K562 (cell line): ENCODE data around the gene SKIDA1. TPM values are rescaled to one million over a fixed set of nuclear protein-coding genes. Genes with fewer than 3 reads are reported as not detected.

Experiments
- CC2D1A ChIP-seq: fragments of 450-650 bp; IDR thresholded peaks from 2 replicates; pipeline ENCODE4 v1.6.1; 2017; ENCODE audit warnings: mild to moderate bottlenecking
- EWSR1 ChIP-seq: fragments of 450-650 bp; IDR thresholded peaks from 2 replicates; pipeline ENCODE4 v1.6.1; 2018; ENCODE audit warnings: borderline replicate concordance, mild to moderate bottlenecking, low read depth, moderate library complexity; ENCODE audit not compliant: partially characterized antibody
- EZH2 ChIP-seq: IDR thresholded peaks from 2 replicates; pipeline ENCODE4 v1.6.1; 2012; ENCODE audit warnings: low read depth, mild to moderate bottlenecking, inconsistent platforms, low read length, borderline replicate concordance
- HIVEP1 ChIP-seq: fragments of 250-450 bp; sonication (Bioruptor Pico); IDR thresholded peaks from 2 replicates; pipeline ENCODE4 v1.4.0; 2020; ENCODE audit warnings: mild to moderate bottlenecking
- MYC ChIP-seq, 2 experiments: fragments of 250-450 bp in 1 of 2; sonication (Bioruptor Pico) in 1 of 2; IDR thresholded peaks; 2 replicates each; pipeline versions ENCODE4 v1.5.1 to v1.6.1; 2012 to 2021; ENCODE audit warnings: low read depth in 2 of 2, borderline replicate concordance in 1 of 2, improper control_type of control experiment in 1 of 2, low read length in 1 of 2, mild to moderate bottlenecking in 1 of 2, moderate library complexity in 1 of 2
- PURB ChIP-seq: sonication (generic); formaldehyde crosslinking; IDR thresholded peaks from 2 replicates; pipeline ENCODE4 v1.9.0; 2021; ENCODE audit warnings: low read depth, mild to moderate bottlenecking, missing genetic modification reagents
- RAD51 ChIP-seq: fragments of 450-650 bp; IDR thresholded peaks from 2 replicates; pipeline ENCODE4 v1.7.1; 2016; ENCODE audit warnings: low read depth, mild to moderate bottlenecking, borderline replicate concordance
- SMAD1 ChIP-seq: fragments of 150-350 bp; IDR thresholded peaks from 2 replicates; pipeline ENCODE4 v1.6.1; 2014; ENCODE audit warnings: low read length, low read depth; ENCODE audit not compliant: partially characterized antibody
- SMARCB1 ChIP-seq: IDR thresholded peaks from 2 replicates; pipeline ENCODE4 v1.6.1; 2011; ENCODE audit warnings: improper control_type of control experiment, low read depth; ENCODE audit not compliant: insufficient read length
- USF1 ChIP-seq: sonication (generic); formaldehyde crosslinking; IDR thresholded peaks from 2 replicates; pipeline ENCODE4 v1.9.0; 2022; ENCODE audit warnings: mild to moderate bottlenecking, missing genetic modification reagents
- ZBTB49 ChIP-seq: sonication (generic); formaldehyde crosslinking; IDR thresholded peaks from 2 replicates; pipeline ENCODE4 v1.8.0; 2022; ENCODE audit warnings: missing genetic modification reagents, mild to moderate bottlenecking, borderline replicate concordance
- ZBTB7A ChIP-seq: IDR thresholded peaks from 2 replicates; pipeline ENCODE4 v1.6.1; 2011; ENCODE audit warnings: low read depth, mild to moderate bottlenecking, low read length, moderate library complexity, borderline replicate concordance; ENCODE audit not compliant: control insufficient read depth
- ZC3H4 ChIP-seq: sonication (generic); formaldehyde crosslinking; IDR thresholded peaks from 2 replicates; pipeline ENCODE4 v1.9.0; 2021; ENCODE audit warnings: missing genetic modification reagents, borderline replicate concordance
- ZKSCAN3 ChIP-seq: fragments of 250-450 bp; sonication (Bioruptor Pico); IDR thresholded peaks from 2 replicates; pipeline ENCODE4 v1.4.0; 2020
- ZNF282 ChIP-seq: sonication (generic); formaldehyde crosslinking; IDR thresholded peaks from 2 replicates; pipeline ENCODE4 v1.8.1; 2023; ENCODE audit warnings: missing genetic modification reagents
- ZNF583 ChIP-seq: fragments of 250-450 bp; sonication (Bioruptor Pico); IDR thresholded peaks from 2 replicates; pipeline ENCODE4 v1.4.0; 2020
- ZNF592 ChIP-seq: fragments of 450-650 bp; IDR thresholded peaks from 2 replicates; pipeline ENCODE4 v1.6.1; 2017; ENCODE audit warnings: antibody characterized with exemption, mild to moderate bottlenecking
- polyA plus RNA-seq, 8 experiments: library from polyadenylated mRNA; depleted of rRNA in 4 of 8; stranded (reverse) in 5 of 8; unstranded in 3 of 8; fragments of >200 nt; fragmentation: Nextera tagmentation in 2 of 8; fragmentation: Illumina TruSeq in 1 of 8; extraction: Ambion mirVana in 2 of 8; extraction: Trizol in 1 of 8; gene quantifications; 2 replicates each; pipeline versions ENCODE4 v1.2.1 to v1.2.3, GENCODE V29; 2011 to 2014; ENCODE audit warnings: inconsistent platforms in 1 of 8, missing spikeins in 1 of 8
- total RNA-seq, 7 experiments: library from RNA; depleted of rRNA in 6 of 7; stranded (reverse); fragments of >200 nt in 6 of 7; fragmentation: Illumina TruSeq in 2 of 7; extraction: Trizol in 2 of 7; gene quantifications; 2 replicates each; pipeline versions ENCODE4 v1.2.1 to v1.2.3, GENCODE V29; 2011 to 2021; ENCODE audit warnings: low replicate concordance in 1 of 7
- TF ChIP-seq, protein P1 (sequence below): fragments of 450-650 bp; formaldehyde crosslinking; IDR thresholded peaks from 2 replicates; pipeline ENCODE4 v1.4.0; 2020; ENCODE audit warnings: mild to moderate bottlenecking, mixed read lengths

Gene SKIDA1
- total and polyA plus RNA-seq, 9 of the 15 experiments (the other 6 are each of a cell fraction or from before 2014, with no cell fraction given), result 0.05 to 1.1 (median 0.42) TPM

DNA sequence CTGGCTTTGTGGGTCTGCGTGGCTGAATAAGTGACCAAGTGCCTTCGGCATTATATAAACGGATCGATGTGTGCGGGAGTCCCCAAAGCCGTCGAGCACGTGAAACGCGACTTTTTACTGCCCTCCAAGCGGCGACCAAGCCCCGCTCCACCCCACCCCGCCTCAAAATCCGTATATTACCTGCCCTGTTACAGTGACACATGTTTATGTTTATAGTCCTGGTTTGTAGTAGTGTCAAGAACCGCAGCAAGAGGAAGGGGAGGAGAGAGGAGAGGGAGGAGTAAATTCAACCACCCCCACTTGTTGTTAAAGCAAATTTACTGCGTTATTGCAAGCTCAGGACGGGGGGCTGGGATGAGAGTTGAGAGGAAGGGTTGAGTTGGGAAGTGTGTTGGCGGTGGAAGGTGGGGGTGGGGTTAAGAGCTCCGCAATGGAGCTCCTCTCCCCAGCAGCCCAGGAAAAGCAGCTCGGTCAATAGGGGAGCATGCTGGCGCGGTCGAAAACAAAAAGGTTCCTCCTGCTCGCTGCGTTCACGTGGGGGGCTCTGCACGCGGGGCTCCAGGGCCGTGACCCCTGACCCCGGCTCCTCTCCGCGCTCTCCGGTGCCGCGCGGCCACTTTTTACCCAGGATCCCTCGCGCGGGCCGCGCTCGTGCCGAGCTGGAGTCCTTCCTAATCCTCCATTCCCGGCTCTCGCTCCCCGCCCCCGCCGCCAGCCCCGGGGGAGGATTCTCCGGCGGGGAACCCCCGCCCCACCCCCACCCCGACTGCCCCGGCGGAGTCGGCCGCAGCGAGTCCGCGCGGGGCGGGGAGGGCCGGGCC is at the start of gene SKIDA1 (continued):
- peak; percentile 82 for TF ChIP-seq ZNF592
- TF ChIP-seq ZBTB49 (CRISPR knock-in tag), result no peak
- no peak for TF ChIP-seq EWSR1
- TF ChIP-seq MYC (IDR thresholded peaks at IDR 0.05; ENCODE audit: low read depth, low read length), result peak; percentile 90
- TF ChIP-seq MYC (CRISPR knock-in tag; IDR thresholded peaks at IDR 0.05; ENCODE audit: borderline replicate concordance, low read depth), result 0 out of 2 replicates have a peak, but pooled peaks have one; percentile 66
- TF ChIP-seq SMARCB1, result no peak
- no peak for TF ChIP-seq RAD51
- no peak for TF ChIP-seq ZKSCAN3 (CRISPR knock-in tag)
- no peak for TF ChIP-seq ZNF282 (CRISPR knock-in tag)
- TF ChIP-seq ZBTB7A, result peak; percentile 96
- peak; percentile 66; the same call in 1 of the 2 replicates for TF ChIP-seq CC2D1A
- no peak for TF ChIP-seq SMAD1
- TF ChIP-seq, protein P1, sequence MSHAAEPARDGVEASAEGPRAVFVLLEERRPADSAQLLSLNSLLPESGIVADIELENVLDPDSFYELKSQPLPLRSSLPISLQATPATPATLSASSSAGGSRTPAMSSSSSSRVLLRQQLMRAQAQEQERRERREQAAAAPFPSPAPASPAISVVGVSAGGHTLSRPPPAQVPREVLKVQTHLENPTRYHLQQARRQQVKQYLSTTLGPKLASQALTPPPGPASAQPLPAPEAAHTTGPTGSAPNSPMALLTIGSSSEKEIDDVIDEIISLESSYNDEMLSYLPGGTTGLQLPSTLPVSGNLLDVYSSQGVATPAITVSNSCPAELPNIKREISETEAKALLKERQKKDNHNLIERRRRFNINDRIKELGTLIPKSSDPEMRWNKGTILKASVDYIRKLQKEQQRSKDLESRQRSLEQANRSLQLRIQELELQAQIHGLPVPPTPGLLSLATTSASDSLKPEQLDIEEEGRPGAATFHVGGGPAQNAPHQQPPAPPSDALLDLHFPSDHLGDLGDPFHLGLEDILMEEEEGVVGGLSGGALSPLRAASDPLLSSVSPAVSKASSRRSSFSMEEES (CRISPR knock-in tag), result no peak
- TF ChIP-seq EZH2, result no peak
- TF ChIP-seq ZNF583, result no peak
- TF ChIP-seq HIVEP1 (CRISPR knock-in tag), result peak; percentile 15; the same call in 1 of the 2 replicates
- TF ChIP-seq USF1, result peak; percentile 67; the same call in 1 of the 2 replicates
- TF ChIP-seq PURB (CRISPR knock-in tag), result no peak
- peak; percentile 67 for TF ChIP-seq ZC3H4 (CRISPR knock-in tag)
